IPS-20b (cell line): ENCODE data around the gene CC2D1B.
"Not testable (repeated sequence)": the region's sequence is repeated elsewhere in the genome, so short reads cannot be mapped to it uniquely, and the experiment has no call there.

ENCODE experiments used
- H3K27ac ChIP-seq: one replicate; pipeline ENCODE4 v1.5.1; 2013; ENCODE audit warnings: low read length
- H3K27me3 ChIP-seq: 2 replicates; pipeline ENCODE4 v1.6.1; 2013; ENCODE audit warnings: mild to moderate bottlenecking, low read length, inconsistent platforms; ENCODE audit not compliant: insufficient read depth
- H3K36me3 ChIP-seq: 2 replicates; pipeline ENCODE4 v1.6.1; 2013; ENCODE audit warnings: low read depth, mild to moderate bottlenecking, inconsistent platforms, low read length, moderate library complexity; ENCODE audit not compliant: insufficient read depth
- H3K4me1 ChIP-seq: 2 replicates; pipeline ENCODE4 v1.6.1; 2013; ENCODE audit warnings: mild to moderate bottlenecking, control low read depth, inconsistent platforms, low read length, moderate library complexity; ENCODE audit not compliant: insufficient read depth
- H3K4me3 ChIP-seq: 2 replicates; pipeline ENCODE4 v1.5.1; 2013; ENCODE audit warnings: mild to moderate bottlenecking, low read length, inconsistent platforms
- H3K9ac ChIP-seq: 2 replicates; pipeline ENCODE4 v1.6.1; 2013; ENCODE audit warnings: low read depth, mild to moderate bottlenecking, inconsistent platforms, low read length, moderate library complexity
- H3K9me3 ChIP-seq: 2 replicates; pipeline ENCODE4 v1.6.1; 2013; ENCODE audit warnings: mild to moderate bottlenecking, low read depth, low read length, inconsistent platforms; ENCODE audit not compliant: insufficient read depth

CC2D1B gene

DNA sequence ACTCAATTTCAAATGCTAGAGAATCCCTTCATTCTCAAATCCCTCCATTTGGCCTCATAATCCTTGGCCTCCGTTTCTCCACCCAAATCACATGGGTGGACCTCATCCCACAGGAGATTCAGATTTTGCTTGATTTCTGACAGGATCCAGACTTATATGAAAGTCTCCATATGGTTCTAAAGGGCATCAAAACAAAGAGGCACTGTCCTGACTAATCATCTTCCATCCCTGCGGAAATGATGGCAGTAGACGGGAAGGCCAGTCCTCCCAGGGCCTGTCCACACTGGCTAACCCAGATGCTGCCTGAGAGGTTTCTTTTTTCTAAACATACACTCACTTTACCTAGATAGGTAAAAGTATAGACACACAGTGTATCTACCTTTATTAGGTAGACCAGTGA is 19.4 kb upstream of the CC2D1B start:
- Histone ChIP-seq H3K9me3 (no peaks in the 10 kb centered on the region), H3K36me3 (peaks cover 100% of the 10 kb centered on the region), H3K4me1 (no peaks in the 10 kb centered on the region), H3K27ac (no peak overlapping the region), H3K27me3 (no peaks in the 10 kb centered on the region), H3K9ac (no peak overlapping the region), H3K4me3 (no peak overlapping the region)

DNA sequence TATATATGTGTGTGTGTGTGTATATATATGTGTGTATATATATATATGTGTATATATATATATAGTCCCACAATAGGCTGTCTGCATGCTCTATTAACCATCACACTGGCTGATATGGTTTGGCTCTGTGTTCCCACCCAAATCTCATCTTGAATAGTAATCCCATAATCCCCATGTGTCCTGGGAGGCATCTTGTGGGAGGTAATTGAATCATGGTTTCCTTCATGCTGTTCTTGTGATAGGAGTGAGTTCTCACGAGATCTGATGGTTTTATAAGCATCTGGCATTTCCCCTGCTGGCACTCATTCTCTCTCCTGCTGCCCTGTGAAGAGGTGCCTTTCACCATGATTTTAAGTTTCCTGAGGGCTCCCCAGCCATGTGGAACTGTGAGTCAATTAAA is 3.8 kb upstream of the CC2D1B start:
- peaks cover 35% of the 10 kb centered on the region for H3K36me3 ChIP-seq
- H3K4me1 ChIP-seq, H3K4me3 ChIP-seq, H3K9me3 ChIP-seq, H3K27me3 ChIP-seq, H3K9ac ChIP-seq, H3K27ac ChIP-seq: not testable (repeated sequence)

DNA sequence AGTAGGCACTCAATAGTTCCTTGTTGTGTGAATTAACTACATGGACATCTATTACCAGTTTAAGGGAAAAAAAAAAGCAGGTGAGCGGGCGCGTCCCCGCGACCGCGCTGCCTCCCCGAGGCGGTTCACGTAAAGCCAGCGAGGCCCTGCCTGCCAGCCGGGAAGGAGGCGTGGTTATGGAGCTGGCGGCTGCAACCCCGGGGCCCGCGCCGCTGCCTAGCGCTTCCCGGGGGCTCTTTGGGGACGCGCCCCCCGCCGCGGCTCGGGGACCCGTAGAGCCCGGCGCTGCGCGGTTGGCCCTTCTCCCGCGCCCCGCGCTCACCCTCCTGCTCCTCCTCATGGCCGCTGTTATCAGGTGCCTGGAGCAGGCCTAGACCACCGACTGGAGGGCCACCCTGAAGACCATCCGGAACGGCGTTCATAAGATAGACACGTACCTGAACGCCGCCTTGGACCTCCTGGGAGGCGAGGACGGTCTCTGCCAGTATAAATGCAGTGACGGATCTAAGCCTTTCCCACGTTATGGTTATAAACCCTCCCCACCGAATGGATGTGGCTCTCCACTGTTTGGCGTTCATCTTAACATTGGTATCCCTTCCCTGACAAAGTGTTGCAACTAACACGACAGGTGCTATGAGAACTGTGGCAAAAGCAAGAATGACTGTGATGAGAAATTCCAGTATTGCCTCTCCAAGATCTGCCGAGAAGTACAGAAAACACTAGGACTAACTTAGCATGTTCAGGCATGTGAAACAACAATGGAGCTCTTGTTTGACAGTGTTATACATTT is 2.6 kb upstream of the CC2D1B start:
- H3K9ac ChIP-seq: peak overlapping the region; percentile 54; the same call in 1 of the 2 replicates
- peaks cover 23% of the 10 kb centered on the region for H3K36me3 ChIP-seq
- H3K4me1 ChIP-seq: peaks cover 8% of the 10 kb centered on the region; the same call in 1 of the 2 replicates
- H3K27ac ChIP-seq: no peak overlapping the region
- H3K4me3 ChIP-seq: peak overlapping the region; percentile 68
- no peaks in the 10 kb centered on the region for H3K9me3 ChIP-seq
- no peaks in the 10 kb centered on the region for H3K27me3 ChIP-seq

DNA sequence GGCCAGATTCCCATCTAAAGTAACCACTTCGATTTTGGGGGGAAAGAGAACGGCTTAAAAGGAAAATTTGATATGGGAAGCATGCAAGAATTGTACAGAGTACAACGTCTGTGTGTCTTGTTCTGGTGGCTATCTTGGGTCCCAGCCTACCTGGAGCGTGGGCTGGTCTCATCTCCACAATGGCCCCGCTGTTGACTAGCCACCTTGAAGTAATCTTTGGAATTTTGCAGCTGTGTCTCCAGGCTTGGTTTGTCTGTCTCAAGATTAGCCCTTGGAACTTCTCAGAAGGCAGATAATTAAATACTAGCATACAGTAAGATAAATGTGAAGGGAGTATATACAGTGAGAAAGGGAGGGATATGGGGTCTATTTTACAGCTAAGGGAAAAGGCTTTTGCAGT is 1.3 kb upstream of the CC2D1B start:
- H3K9me3 ChIP-seq: no peaks in the 10 kb centered on the region
- no peaks in the 10 kb centered on the region for H3K27me3 ChIP-seq
- H3K27ac ChIP-seq: no peak overlapping the region
- no peak overlapping the region for H3K9ac ChIP-seq
- H3K36me3 ChIP-seq: peaks cover 16% of the 10 kb centered on the region
- no peak overlapping the region for H3K4me3 ChIP-seq
- peaks cover 8% of the 10 kb centered on the region; the same call in 1 of the 2 replicates for H3K4me1 ChIP-seq

DNA sequence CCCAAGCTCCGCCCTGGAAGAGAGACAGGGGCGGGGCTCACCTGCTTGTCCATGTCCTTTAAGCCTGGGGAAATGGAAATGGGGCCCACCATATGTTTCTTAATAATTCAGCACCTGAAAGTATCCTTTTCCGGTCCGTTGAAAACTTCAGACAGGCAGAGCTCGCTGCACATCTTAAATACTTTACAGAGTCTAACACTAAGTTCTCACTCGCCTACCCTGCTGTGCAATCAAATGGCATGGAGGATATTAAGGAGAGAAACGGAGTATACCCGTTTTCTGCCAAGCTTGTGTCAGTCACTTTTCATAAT is 467 bp upstream of the CC2D1B start:
- H3K27me3 ChIP-seq: no peaks in the 10 kb centered on the region
- H3K9ac ChIP-seq: peak overlapping the region; percentile 41; the same call in 1 of the 2 replicates
- H3K27ac ChIP-seq: no peak overlapping the region
- H3K4me3 ChIP-seq: peak overlapping the region; percentile 90
- H3K4me1 ChIP-seq: peaks cover 8% of the 10 kb centered on the region; the same call in 1 of the 2 replicates
- peaks cover 21% of the 10 kb centered on the region for H3K36me3 ChIP-seq
- no peaks in the 10 kb centered on the region for H3K9me3 ChIP-seq

DNA sequence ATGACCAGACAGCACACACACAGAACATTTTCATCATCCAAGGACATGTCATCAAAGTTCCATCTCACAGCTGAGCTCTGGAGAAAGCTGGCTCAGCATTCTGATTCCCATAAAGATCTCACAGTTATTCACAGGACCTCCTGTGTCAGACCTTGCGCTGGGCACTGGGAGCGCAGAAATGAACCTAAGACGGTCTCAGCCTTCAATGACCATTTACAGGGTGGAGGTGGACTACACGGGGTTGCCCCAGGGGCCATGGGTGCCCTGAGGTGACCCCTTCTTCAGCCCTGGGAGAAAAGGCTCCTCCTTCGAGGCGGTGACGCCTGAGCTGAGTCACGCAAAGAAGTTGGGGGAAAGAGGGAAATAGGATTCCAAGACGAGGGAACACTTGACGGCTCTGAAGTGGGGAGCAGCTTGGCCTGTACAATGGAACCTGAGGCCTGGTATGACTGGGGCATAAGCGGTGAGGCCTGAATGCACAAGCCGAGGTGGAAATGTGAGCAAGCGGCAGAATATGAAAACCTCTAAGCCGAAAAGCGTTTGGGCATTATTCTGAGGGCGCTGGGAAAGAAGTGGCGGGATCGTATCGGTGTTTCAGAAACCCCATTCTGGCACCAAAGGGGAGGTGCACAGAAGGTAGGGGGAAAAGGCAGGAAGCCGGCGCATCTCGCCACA is 797 bp downstream of the CC2D1B start:
- Histone ChIP-seq H3K36me3 (peaks cover 28% of the 10 kb centered on the region), H3K27ac (peak overlapping the region; percentile 33), H3K27me3 (no peaks in the 10 kb centered on the region), H3K4me3 (peak overlapping the region; percentile 90), H3K9ac (peak overlapping the region; percentile 83), H3K9me3 (no peaks in the 10 kb centered on the region), H3K4me1 (peaks cover 8% of the 10 kb centered on the region; the same call in 1 of the 2 replicates)

DNA sequence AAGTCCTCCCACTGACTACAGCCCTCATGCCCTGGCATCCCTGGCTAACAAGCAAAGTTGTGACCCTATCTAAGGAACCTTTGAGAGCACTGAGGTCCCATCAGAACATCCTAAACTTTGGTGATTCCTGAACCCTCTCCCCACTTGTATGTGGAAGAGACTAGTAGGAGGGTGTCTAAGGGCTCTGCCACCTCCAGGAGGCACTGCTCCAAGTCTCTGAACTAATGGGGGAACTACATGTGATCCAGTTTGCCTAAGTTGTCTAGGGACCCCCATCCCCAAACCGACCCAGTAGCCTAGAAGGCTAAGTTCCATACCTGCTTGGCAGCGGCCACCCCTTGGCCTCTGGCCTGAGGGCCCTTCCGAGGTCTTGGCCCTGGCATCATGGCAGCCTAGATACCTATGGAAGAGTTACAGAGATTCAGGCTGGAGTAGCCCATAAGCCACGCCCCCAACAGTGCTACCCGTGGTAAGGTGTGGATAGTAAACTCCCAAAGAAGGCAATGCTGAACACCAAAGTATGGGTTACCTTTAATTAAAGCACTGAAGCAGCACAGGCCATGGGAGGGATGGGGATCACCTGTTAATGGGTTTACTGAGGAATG is 1.7 kb downstream of the CC2D1B start:
- peaks cover 8% of the 10 kb centered on the region; the same call in 1 of the 2 replicates for H3K4me1 ChIP-seq

DNA sequence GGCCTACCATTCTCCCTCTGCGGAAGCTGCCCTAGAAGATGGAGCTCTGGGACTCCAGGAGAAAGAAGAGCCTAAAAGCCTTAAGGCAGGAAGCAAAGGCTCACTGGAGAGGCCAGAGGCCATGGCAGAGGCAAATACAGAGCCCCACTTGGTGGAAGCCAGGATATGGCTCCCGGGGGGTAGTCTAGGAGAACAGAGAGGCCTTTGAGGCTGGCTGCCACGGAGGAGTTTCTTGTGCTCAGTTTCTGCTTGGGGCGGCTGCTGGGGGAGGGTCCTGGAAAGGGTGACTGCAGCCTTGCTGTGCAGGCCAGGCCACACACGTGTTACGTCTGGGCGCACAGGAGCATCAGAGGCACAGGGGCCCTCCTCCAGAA is 5.4 kb downstream of the CC2D1B start:
- H3K36me3 ChIP-seq: peaks cover 74% of the 10 kb centered on the region
- H3K9me3 ChIP-seq: no peaks in the 10 kb centered on the region
- peaks cover 8% of the 10 kb centered on the region; the same call in 1 of the 2 replicates for H3K4me1 ChIP-seq
- H3K27ac ChIP-seq: no peak overlapping the region
- no peak overlapping the region for H3K9ac ChIP-seq
- no peaks in the 10 kb centered on the region for H3K27me3 ChIP-seq
- no peak overlapping the region for H3K4me3 ChIP-seq

More for the DNA sequence above, 1.7 kb downstream of the CC2D1B start:
- no peak overlapping the region for H3K9ac ChIP-seq
- peak overlapping the region; percentile 90 for H3K4me3 ChIP-seq
- no peaks in the 10 kb centered on the region for H3K27me3 ChIP-seq
- no peaks in the 10 kb centered on the region for H3K9me3 ChIP-seq
- peaks cover 36% of the 10 kb centered on the region for H3K36me3 ChIP-seq
- H3K27ac ChIP-seq: no peak overlapping the region

DNA sequence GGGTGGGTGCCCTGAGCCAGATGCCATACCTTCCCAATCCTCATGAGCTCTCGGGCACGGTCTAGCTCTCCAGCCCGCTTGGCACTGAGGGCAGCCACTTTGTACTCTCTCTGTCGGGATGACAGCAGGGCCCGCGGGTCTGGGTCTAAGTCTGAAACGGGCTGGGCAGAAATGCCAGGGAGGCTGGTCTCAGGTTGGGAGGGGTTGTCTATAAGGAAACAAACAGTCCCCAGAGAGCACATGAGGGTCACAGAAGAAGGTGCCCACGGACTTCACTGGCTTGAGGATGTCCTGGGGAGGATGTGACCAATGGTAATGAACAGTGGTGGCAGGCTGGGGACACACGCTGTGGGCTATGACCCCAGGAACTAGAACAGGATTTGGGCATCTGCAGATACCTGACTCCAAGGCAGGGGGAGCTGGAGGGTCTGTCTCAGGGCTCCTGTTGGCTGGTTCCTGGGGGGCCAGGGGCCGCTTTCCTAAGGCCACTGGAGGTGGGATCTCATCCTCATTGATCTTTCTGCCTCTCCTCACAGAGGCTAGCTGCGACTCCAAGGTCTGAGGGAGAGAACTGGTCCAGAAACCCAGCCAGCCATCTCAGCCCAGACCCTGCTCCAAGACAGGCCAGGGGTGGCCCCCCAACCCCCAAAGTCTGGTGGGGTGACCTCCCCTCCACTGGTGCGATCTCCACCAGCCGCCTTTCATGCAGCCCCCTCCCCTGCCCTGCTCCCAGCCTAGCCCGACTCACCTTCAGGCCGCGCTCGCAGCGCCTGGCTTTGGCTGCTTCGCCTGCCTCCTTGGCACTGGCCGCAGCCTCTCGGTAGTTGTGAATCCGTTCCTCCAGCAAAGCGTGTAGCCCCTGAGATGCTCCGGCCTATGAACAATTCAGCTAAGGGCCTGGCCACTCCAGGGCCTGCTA is 6.1 kb downstream of the CC2D1B start:
- Histone ChIP-seq H3K9me3 (no peaks in the 10 kb centered on the region), H3K4me3 (no peak overlapping the region), H3K27me3 (no peaks in the 10 kb centered on the region), H3K27ac (no peak overlapping the region), H3K4me1 (peaks cover 5% of the 10 kb centered on the region; the same call in 1 of the 2 replicates), H3K36me3 (peaks cover 80% of the 10 kb centered on the region), H3K9ac (no peak overlapping the region)

DNA sequence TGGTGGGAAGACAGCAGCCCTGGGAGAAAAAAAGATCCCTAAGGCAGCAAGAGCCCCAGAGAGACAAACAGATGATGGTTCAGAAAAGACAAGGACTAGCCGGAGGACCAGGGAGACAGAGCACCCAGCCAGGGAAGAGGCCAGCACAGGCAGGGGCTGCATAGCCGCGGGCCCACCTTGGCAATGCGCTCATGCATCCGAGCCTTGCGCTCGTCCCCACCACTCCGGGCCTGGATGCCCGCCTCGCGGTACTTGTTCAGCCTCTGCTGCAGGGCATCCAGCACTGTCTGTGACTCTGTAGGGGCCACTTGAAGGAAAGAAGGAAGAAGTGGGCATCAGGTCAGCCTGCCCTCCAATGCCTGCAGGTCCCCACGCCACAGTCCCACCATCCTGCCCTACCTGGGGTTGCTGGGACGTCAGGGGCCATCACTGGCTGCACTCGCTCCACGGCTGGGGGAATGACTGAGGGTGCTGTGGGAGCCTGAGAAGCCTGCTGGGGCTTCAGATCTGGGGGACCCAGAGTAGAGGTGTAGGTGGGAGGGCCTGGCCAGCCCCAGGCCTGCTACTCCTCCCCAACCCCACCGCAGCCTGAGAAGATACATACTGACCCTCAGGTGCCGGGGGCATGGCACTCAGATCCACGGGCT is 7.0 kb downstream of the CC2D1B start:
- H3K36me3 ChIP-seq: peaks cover 90% of the 10 kb centered on the region
- no peaks in the 10 kb centered on the region for H3K27me3 ChIP-seq
- H3K4me3 ChIP-seq: no peak overlapping the region
- no peaks in the 10 kb centered on the region for H3K9me3 ChIP-seq
- no peak overlapping the region for H3K9ac ChIP-seq
- H3K4me1 ChIP-seq: no peaks in the 10 kb centered on the region
- H3K27ac ChIP-seq: no peak overlapping the region

DNA sequence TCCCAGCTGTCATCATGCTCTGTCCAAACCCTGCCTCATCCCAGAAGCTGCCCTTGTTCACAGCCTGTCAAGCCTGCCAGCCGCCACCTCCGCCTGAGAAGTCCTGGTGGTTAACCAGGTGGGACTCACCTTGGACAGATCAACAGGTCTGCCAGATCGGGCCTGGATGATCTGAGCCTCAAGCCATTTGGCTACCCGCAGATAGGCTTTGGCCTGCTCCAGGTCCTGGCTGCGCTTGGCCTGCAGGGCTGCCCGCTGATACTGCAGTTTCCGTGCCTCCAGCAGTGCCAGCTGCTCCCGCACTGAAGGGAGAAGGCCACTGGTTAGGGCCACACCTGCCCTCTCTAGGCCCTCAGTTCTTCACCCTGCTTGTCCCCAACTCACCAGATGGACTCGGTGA is 8.6 kb downstream of the CC2D1B start:
- Histone ChIP-seq H3K9me3 (no peaks in the 10 kb centered on the region), H3K4me1 (no peaks in the 10 kb centered on the region), H3K9ac (no peak overlapping the region), H3K4me3 (no peak overlapping the region), H3K27me3 (no peaks in the 10 kb centered on the region), H3K27ac (no peak overlapping the region), H3K36me3 (peaks cover 100% of the 10 kb centered on the region)
